Testis (tissue), 2 donors: Measurements from ENCODE around the gene CADPS2.

Experiments used
- POLR2A ChIP-seq: fragments of 450-650 bp; IDR thresholded peaks from one replicate; pipeline ENCODE4 v1.6.1; 2017; ENCODE audit warnings: antibody characterized with exemption, mild to moderate bottlenecking, moderate library complexity
- TF ChIP-seq, protein P1 (sequence below), 3 experiments: fragments of 450-650 bp in 2 of 3; fragments of 200-600 bp in 1 of 3; sonication (generic) in 1 of 3; IDR thresholded peaks; one replicate each; pipeline ENCODE4 v1.5.1; 2016 to 2019; ENCODE audit warnings: antibody characterized with exemption in 3 of 3, mild to moderate bottlenecking in 2 of 3, moderate library complexity in 1 of 3

DNA sequence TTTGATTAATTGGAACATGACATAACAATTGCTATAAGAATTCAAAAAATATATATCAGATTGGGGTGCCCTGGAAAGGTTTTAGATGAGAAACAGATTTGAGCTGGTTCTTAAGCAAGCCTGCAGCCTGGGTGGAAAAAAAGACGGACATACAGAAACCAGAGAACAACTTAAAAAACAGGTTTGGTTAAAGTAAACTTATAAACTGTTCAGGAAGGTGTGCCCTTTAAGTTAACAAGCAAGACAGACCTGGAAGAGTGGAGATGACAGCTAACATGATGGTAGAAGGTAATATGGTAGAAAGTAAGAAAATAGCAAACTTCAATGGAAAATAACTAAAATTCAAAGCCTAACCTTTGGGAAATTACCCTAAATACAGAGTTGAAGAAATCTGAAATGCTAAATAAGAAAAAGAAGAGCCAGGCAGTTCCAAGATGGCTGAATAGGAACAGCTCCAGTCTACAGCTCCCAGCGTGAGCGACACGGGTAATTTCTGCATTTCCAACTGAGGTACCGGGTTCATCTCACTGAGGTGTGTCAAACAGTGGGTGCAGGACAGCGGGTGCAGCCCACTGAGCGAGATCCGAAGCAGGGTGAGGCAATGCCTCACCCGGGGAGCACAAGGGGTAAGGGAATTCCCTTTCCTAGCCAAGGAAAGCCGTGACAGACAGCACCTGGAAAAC is 52.2 kb downstream of the CADPS2 start:
- no peak for TF ChIP-seq POLR2A
- TF ChIP-seq, protein P1, sequence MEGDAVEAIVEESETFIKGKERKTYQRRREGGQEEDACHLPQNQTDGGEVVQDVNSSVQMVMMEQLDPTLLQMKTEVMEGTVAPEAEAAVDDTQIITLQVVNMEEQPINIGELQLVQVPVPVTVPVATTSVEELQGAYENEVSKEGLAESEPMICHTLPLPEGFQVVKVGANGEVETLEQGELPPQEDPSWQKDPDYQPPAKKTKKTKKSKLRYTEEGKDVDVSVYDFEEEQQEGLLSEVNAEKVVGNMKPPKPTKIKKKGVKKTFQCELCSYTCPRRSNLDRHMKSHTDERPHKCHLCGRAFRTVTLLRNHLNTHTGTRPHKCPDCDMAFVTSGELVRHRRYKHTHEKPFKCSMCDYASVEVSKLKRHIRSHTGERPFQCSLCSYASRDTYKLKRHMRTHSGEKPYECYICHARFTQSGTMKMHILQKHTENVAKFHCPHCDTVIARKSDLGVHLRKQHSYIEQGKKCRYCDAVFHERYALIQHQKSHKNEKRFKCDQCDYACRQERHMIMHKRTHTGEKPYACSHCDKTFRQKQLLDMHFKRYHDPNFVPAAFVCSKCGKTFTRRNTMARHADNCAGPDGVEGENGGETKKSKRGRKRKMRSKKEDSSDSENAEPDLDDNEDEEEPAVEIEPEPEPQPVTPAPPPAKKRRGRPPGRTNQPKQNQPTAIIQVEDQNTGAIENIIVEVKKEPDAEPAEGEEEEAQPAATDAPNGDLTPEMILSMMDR (IDR thresholded peaks at IDR 0.05) = no peak
